ENCODE results near the gene GDPD5.

The GDPD5 gene

DNA sequence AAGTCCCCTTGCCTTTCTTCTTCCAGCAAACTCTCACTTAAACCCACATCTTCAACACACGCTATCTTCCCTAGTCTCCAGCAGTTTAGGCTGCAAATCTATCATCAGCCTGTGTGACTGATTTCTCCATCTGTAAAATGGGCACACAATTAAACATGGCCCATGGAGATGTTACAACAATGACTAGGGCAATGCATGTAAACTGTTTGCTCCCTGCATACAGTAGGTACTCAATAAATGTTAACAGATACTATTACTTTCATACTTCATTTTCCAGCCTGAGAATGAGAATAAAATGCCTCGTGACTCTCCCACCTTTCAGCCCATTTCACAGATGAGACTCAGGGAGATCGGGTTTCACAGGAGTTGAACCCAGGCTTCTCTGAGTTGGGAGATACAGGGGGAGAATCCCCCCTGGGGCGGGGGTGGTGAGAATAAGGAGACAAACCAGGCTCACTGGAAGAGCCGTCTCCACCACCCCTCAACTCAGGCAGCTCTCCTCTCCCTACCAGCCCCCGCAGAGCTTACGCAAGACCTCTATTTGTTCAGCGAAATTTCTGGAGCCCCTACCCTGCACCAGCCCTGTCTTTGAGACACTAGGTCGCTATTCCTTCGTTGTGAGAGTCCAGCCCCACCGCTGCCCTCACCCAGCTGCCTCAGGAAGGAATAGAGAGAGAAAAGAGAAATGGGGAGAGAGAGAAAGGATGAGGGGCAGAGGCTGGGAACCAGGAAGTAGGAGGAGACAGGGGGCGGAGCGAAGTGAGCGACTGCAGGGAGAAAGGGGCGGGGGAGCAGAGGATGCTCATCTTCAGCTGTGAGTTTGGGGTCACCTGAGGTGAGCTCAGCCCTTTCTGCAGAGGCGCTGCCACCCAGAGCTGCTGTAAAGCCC, 50.6 kb downstream of the GDPD5 start:
- no peak overlapping the region for H3K4me3 ChIP-seq (ENCODE audit: low read depth, low read length)

- no peak overlapping the region for H3K4me3 ChIP-seq (ENCODE audit: low read depth, low read length)
Observed at GRCh38 chr11:75474240-75474639, 51.5 kb downstream of the GDPD5 start.

DNA sequence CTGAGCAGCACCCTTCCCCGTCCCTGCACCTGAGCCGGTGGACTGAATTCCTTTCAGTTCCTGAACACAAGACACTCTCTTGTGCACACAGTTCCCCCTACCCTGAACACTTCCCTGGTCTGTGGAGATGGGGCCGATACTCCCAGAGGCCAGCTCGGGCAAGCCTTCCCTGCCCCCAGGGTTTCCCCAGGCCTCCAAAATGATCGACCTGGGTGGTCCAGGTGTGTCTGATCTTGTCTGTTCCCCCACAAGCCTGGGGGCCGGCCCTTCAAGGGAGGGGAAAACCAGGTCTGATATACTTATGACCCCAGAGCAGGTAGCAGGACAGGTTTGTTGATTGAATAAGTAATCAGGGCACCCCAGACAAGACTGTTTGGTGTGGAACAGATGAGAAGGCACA, 52.1 kb downstream of the GDPD5 start:
- no peak overlapping the region for H3K4me3 ChIP-seq (ENCODE audit: low read depth, low read length)

DNA sequence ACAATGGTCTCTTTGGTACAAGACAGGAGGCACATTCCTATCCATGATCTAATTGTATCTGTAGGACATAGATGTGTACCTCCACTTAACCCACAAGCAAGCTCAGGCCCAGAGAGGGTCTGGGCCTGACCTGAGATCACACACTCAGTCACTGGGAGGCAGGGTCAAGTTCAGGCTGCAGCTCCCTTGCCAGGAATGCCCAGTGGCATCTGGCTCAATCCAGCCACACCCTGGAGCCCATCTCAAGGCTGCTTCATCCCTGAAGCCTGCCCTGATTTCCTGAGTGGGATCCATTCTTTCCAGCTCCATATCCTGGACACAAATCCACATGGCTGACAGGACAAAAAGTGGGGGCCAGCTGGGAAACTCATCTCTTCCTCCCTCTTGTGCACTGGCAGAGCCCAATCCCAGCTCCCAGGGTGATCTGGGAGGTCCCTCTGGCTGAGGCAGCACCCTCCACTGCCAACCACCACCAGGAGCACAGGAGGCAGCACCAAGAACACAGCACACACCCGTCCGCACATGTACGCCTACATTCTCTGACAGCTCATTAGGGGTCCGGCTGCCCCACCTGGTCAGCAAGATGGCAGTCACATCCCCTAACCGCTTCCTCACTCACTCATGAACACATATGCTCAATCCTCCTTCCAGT, 53.5 kb downstream of the GDPD5 start:
- H3K4me3 ChIP-seq (ENCODE audit: low read depth, low read length): no peak overlapping the region

- H3K4me3 ChIP-seq (ENCODE audit: low read depth, low read length): no peak overlapping the region
Observed at GRCh38 chr11:75471176-75471973, 54.4 kb downstream of the GDPD5 start.

- no peak overlapping the region for H3K4me3 ChIP-seq (ENCODE audit: low read depth, low read length)
Observed at GRCh38 chr11:75470476-75471080, 55.2 kb downstream of the GDPD5 start.

GRCh38 chr11:75469785-75470405, 55.8 kb downstream of the GDPD5 start:
- H3K4me3 ChIP-seq (ENCODE audit: low read depth, low read length): no peak overlapping the region

GRCh38 chr11:75468534-75469340, 57.0 kb downstream of the GDPD5 start:
- H3K4me3 ChIP-seq (ENCODE audit: low read depth, low read length): no peak overlapping the region

DNA sequence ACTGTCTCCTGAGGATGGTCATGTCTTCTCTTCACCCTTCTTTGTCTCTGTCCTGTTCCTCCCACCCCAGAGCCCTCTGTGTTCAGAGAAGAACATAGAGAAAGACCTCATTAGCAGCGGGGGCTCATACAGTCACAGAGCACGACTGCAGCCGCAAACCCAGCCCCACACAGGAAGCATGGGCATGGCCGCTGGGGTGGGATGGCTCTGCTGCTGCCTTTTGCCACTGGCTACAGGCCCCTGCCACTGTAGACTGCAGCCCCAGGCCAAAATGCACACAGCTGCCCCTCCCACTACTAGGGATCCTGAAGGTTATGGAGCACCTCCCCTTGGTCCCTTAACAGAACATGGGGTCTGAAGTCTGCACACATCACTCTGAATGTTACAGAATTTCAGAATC, 57.9 kb downstream of the GDPD5 start:
- no peak overlapping the region for H3K4me3 ChIP-seq (ENCODE audit: low read depth, low read length)

DNA sequence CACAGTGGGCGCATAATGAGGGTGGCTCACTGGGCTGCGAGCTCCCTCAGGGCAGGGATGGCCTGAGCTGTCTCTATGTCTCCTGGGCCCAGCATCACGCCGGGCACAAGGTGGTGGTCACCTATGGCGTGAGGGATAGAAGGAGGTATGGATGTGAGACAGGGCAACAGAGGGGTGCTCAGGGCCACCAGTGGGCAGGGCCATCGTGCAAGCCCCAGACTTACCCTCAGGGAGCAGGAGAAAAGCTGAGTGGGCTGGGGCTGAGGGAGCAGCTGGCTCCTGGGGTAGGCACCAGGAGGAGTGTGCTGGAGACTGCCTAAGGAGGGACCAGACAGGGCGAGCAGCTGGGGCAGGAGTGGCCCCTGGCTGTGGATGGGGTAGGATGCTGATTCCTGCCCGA, 58.4 kb downstream of the GDPD5 start:
- H3K4me3 ChIP-seq (ENCODE audit: low read depth, low read length): no peak overlapping the region

DNA sequence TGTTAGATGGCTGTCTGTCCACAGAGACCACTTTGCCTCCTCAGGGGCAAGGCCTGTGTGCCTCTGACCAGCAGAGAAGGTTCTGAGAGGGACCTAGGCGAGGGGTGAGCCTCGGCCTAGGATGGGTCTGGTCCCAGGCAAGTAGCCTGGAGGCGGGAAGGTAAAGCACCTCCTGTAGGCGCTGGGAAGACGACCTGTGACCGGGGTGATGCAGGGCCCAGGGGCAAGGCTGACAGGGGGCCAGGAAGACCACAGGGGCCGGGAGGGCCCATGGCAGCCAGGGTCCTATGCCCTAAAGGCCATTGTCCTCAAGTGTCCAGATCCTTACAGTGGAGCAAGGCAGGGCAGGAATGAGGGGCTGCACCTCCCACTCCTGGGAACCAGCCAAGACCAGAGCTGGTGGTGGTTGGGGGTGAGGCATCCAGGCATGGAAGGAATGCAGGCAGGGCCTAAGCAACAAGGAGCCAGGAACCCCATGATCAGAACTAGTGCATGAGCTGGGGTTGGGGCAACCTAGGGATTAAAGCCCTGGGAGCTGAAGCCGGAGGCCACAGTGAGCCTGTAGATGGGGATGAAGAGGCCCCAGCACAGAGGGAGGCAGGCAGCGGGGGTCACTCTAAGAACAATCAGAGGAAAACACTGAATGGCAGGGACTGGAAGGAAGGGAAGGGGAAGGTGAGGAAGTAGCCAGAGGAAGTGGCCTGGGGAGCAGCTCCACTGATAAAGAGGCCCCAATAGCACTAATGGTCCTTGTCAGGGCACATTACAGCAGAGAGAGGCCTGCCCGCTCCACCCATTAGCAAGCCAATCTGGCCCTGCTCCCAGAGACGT, 59.8 kb downstream of the GDPD5 start:
- H3K4me3 ChIP-seq (ENCODE audit: low read depth, low read length): no peak overlapping the region

- no peak overlapping the region for H3K4me3 ChIP-seq (ENCODE audit: low read depth, low read length)
Observed at GRCh38 chr11:75463106-75463774, 62.5 kb downstream of the GDPD5 start.

DNA sequence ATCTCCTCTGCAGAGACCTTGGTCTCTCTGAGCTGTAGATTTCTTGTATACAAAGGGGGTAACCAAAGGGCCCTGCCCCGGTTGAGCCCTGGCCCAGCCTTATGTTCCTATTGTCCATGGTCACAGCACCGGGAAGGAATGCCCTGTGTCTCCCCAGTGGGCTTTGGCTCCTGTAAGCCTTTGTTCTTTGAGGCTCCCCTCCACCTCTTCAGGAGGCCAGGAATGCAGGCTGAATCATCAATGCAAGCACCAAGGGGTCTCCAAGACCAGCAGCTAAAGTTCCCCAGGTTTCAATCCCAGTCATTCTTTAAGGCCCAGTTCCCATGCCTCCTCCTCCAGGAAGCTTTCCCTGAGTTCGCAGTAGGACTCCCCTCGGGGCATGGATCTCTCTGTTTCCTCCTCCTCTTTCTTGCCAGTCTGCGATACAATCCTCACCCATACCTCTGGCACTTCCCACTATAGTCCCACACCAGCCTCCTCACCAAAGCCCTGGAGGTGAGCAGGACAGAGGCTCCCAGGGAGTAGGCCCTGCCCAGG, 63.6 kb downstream of the GDPD5 start:
- H3K4me3 ChIP-seq (ENCODE audit: low read depth, low read length): no peak overlapping the region

DNA sequence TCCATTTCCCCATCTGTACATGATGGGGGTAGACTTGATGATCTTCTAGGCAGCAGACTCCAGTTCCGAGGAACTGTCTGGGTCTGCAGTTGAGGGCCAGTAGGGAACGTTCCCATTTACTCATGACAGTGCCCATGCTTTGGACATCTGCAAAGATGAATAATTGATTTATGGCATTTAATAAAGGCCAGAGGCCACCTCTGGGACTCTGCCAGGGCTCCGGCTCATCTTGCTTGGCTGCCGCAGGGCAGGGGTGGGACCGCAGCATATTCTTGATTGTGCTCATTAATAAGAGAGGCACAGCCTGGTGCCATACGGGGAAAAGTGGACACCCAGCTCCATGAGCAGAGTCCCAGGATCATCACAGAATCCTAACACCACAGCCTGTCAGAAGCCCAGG, 64.6 kb downstream of the GDPD5 start:
- H3K4me3 ChIP-seq (ENCODE audit: low read depth, low read length): no peak overlapping the region

- no peak overlapping the region for H3K4me3 ChIP-seq (ENCODE audit: low read depth, low read length)
Observed at GRCh38 chr11:75456596-75457183, 69.1 kb downstream of the GDPD5 start.

- H3K4me3 ChIP-seq (ENCODE audit: low read depth, low read length): no peak overlapping the region
Observed at GRCh38 chr11:75454987-75455386, 70.8 kb downstream of the GDPD5 start.

DNA sequence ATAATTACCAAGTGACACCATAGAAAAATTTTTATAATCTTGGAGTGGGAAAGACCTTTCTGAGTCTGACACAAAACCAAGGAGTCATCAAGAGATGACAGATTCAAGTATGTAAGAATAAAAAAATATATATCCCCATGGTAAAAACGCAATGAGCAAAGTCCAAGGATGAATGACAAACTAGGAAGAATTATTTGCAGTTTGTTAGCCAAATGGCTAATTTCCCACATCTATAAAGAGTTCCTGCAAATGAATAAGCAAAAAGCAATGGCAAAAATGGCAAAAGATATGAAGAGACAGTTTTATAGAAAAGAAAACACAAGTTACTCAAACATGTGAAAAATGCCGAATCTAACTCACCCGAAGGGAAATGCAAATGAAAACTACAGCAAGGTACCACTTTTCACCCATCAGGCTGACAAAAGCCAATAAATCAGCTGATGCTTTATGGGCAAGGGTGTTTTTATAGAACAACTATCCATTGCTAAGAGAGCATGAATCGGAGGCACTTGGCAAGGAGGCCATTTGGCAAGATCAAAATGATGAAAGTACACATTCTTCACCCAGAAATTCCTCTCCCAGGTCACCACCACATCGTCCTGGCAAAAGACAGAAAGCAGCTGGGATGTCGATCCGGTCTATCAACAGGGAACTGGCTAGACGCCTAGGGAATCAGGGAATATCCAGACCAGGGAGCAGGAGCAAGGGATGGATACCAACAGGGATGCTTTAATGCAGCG, 71.7 kb downstream of the GDPD5 start:
- H3K4me3 ChIP-seq (ENCODE audit: low read depth, low read length): no peak overlapping the region

Measured in iPS-11a (cell line).